GM23248 (cell line): ENCODE measurements around the gene ART5. TPM values are rescaled to one million over a fixed set of nuclear protein-coding genes. Genes with fewer than 3 reads are reported as not detected.
"Not testable (repeated sequence)": the region's sequence is repeated elsewhere in the genome, so short reads cannot be mapped to it uniquely, and the experiment has no call there.

ENCODE experiments used
- DNase-seq: peaks from one replicate; pipeline ENCODE4 v3.0.0-alpha.2; 2015
- H2AFZ ChIP-seq: fragments of 200-600 bp; sonication (generic); 2 replicates; pipeline ENCODE4 v1.6.1; 2016; ENCODE audit warnings: antibody characterized with exemption
- H3F3A ChIP-seq: fragments of 200-600 bp; sonication (generic); 2 replicates; pipeline ENCODE4 v1.6.1; 2016; ENCODE audit warnings: mild to moderate bottlenecking, antibody characterized with exemption, mixed run types; ENCODE audit not compliant: insufficient read depth
- H3K27ac ChIP-seq: fragments of 200-600 bp; sonication (generic); 2 replicates; pipeline ENCODE4 v1.5.1; 2016; ENCODE audit warnings: mild to moderate bottlenecking
- H3K27me3 ChIP-seq: fragments of 200-600 bp; sonication (generic); replicated peaks from 2 replicates; pipeline ENCODE4 v1.6.1; 2016; ENCODE audit warnings: mild to moderate bottlenecking; ENCODE audit not compliant: insufficient read depth
- H3K36me3 ChIP-seq: fragments of 200-600 bp; sonication (generic); 2 replicates; pipeline ENCODE4 v1.6.1; 2016; ENCODE audit warnings: low read depth, mild to moderate bottlenecking
- H3K4me1 ChIP-seq: fragments of 200-600 bp; sonication (generic); 2 replicates; pipeline ENCODE4 v1.6.1; 2016; ENCODE audit warnings: mild to moderate bottlenecking; ENCODE audit not compliant: insufficient read depth
- H3K4me2 ChIP-seq: fragments of 200-600 bp; sonication (generic); one replicate; pipeline ENCODE4 v1.6.1; 2016; ENCODE audit warnings: mild to moderate bottlenecking; ENCODE audit not compliant: unreplicated experiment
- H3K4me3 ChIP-seq: fragments of 200-600 bp; sonication (generic); 2 replicates; pipeline ENCODE4 v1.5.1; 2016; ENCODE audit warnings: mild to moderate bottlenecking
- H3K79me2 ChIP-seq: fragments of 200-600 bp; sonication (generic); 2 replicates; pipeline ENCODE4 v1.6.1; 2016; ENCODE audit warnings: mild to moderate bottlenecking; ENCODE audit not compliant: insufficient read depth
- H3K9ac ChIP-seq: fragments of 200-600 bp; sonication (generic); 2 replicates; pipeline ENCODE4 v1.6.1; 2016; ENCODE audit warnings: mild to moderate bottlenecking
- H3K9me2 ChIP-seq: fragments of 200-600 bp; sonication (generic); 2 replicates; pipeline ENCODE4 v1.6.1; 2016; ENCODE audit warnings: mixed run types, mild to moderate bottlenecking, moderate library complexity; ENCODE audit not compliant: insufficient read depth
- H3K9me3 ChIP-seq: fragments of 200-600 bp; sonication (generic); one replicate; pipeline ENCODE4 v1.6.1; 2017; ENCODE audit warnings: low read depth
- H4K20me1 ChIP-seq: fragments of 200-600 bp; sonication (generic); 2 replicates; pipeline ENCODE4 v1.6.0; 2016; ENCODE audit not compliant: insufficient read depth
- EZH2 ChIP-seq: fragments of 200-600 bp; sonication (generic); IDR thresholded peaks from 2 replicates; pipeline ENCODE4 v1.6.1; 2018; ENCODE audit warnings: antibody characterized with exemption, mild to moderate bottlenecking; ENCODE audit not compliant: insufficient read depth, poor library complexity, severe bottlenecking
- EZH2phosphoT487 ChIP-seq: fragments of 200-600 bp; sonication (generic); IDR thresholded peaks from 2 replicates; pipeline ENCODE4 v1.6.1; 2018; ENCODE audit warnings: antibody characterized with exemption, moderate library complexity, mild to moderate bottlenecking, low read depth; ENCODE audit not compliant: insufficient read depth
- WGBS, 2 experiments: methylation state at CpG; one replicate each; pipeline ENCODE4 v1.1.6; 2015 to 2017; ENCODE audit warnings: low lambda C conversion rate in 2 of 2, low coverage in 1 of 2; ENCODE audit errors: missing lambda C conversion rate in 2 of 2; 5-methylcytosine and 5-hydroxymethylcytosine counted together
- in situ Hi-C: fragments of 300-500 bp; cut with MboI; formaldehyde crosslinking; loops from 2 replicates; pipeline ENCODE4 v1.15.0; 2020
- polyA plus RNA-seq: library from polyadenylated mRNA; unstranded; fragments of >200 nt; fragmentation: Nextera tagmentation; extraction: Ambion mirVana; gene quantifications from 2 replicates; pipeline ENCODE4 v1.2.1, GENCODE V29; 2016
- total RNA-seq: library from RNA; depleted of rRNA; stranded (reverse); fragments of >200 nt; shearing (Covaris generic); gene quantifications from 2 replicates; pipeline ENCODE4 v1.2.3, GENCODE V29; 2014

The ART5 gene
- total and polyA plus RNA-seq, 2 experiments from 2014 or later: 0.23 TPM; not detected in 1

DNA sequence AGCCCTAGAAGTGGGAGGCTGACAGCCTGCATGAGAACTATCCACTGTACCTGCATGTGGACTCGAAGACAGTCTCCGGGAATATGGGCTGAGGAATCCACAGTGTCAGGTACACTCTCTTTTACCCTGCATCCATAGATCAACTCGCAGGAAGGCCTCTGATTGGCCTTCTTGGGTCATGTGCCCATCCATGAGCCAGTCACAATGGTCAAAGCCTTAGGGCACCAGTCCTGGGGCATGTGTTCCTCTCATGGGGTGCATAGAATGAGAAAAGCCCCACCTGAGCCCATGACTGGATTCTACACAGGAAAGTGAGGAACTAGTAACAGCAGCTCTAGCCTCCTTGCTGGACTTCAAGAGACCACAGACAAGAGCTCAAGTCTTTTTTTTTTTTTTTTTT, 13.8 kb upstream of the ART5 start:
- in situ Hi-C loops: no loop called here
- no peaks in the 10 kb centered on the region for H3F3A ChIP-seq
- H3K36me3 ChIP-seq: no peaks in the 10 kb centered on the region
- no peaks in the 10 kb centered on the region for H3K79me2 ChIP-seq
- no peak overlapping the region for H3K9ac ChIP-seq
- H4K20me1 ChIP-seq: no peaks in the 10 kb centered on the region
- no peak overlapping the region for H3K27ac ChIP-seq
- no peak overlapping the region for H2AFZ ChIP-seq
- no peaks in the 10 kb centered on the region for H3K9me3 ChIP-seq
- no peak for DNase-seq
- 70 to 77% methylated on average over 3 of the region's 3 CpGs for WGBS, 2 experiments
- H3K9me2 ChIP-seq: no peaks in the 10 kb centered on the region
- TF ChIP-seq EZH2 (no peak), EZH2phosphoT487 (no peak)
- H3K27me3 ChIP-seq: peaks cover 15% of the 10 kb centered on the region; the same call in 1 of the 2 replicates
- H3K4me3 ChIP-seq: no peak overlapping the region
- no peak overlapping the region for H3K4me2 ChIP-seq
- no peaks in the 10 kb centered on the region for H3K4me1 ChIP-seq

GRCh38 chr11:3652514-3652913, 10.7 kb upstream of the ART5 start:
- H3K9me3 ChIP-seq, DNase-seq, H3K9ac ChIP-seq, H2AFZ ChIP-seq, H3K79me2 ChIP-seq, H3K4me2 ChIP-seq, H4K20me1 ChIP-seq, H3F3A ChIP-seq, H3K9me2 ChIP-seq, H3K27ac ChIP-seq, in situ Hi-C loops, H3K4me1 ChIP-seq, H3K36me3 ChIP-seq, H3K4me3 ChIP-seq: not testable (repeated sequence)
- peaks cover 21% of the 10 kb centered on the region for H3K27me3 ChIP-seq
- 82% methylated on average over 3 of the region's 3 CpGs for WGBS, 2 experiments

DNA sequence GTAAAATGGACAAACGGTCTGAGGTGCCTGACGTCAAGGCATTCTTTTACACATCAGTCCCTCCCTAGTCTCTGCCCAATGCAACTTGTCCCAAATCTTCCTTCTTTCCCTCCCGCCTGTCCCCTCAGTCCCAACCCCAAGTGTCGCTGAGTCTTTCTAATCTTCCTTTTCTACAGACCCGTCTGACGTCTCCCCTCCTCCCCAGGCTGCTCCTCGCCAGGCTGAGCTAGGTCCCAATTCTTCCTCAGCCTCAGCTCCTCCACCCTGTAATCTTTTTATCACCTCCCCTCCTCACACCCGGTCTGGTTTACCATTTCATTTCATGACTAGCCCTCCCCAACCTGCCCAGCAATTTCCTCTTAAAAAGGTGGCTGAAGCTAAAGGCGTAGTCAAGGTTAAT, 7.6 kb upstream of the ART5 start:
- in situ Hi-C loops: not testable (repeated sequence)
- WGBS, 2 experiments: 34 to 40% methylated on average over 9 of the region's 9 CpGs

DNA sequence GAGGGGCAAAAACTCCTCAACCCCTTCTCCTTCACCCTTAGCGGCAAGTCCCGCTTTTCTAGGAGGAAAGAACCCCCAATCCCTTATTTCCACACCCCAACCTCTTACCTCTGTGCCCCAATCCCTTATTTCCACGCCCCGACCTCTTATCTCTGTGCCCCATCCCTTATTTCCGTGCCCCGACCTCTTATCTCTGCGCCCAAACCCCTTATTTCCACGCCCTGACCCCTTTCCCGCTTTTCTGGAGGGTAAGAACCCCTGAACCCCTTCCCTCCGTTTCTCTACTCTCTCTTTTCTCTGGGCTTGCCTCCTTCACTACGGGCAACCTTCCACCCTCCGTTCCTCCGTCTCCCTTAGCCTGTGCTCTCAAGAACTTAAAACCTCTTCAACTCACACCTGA, 7.1 kb upstream of the ART5 start:
- H3K9me3 ChIP-seq, H3K9me2 ChIP-seq, H3F3A ChIP-seq, H2AFZ ChIP-seq, in situ Hi-C loops, H3K4me1 ChIP-seq, H3K4me3 ChIP-seq, H3K79me2 ChIP-seq, DNase-seq, H3K9ac ChIP-seq, H3K4me2 ChIP-seq, H4K20me1 ChIP-seq, H3K36me3 ChIP-seq, H3K27ac ChIP-seq: not testable (repeated sequence)
- WGBS, 2 experiments: 51 to 59% methylated on average over 10 to 13 of the region's 13 CpGs
- H3K27me3 ChIP-seq: peaks cover 15% of the 10 kb centered on the region

More for the DNA sequence above, 7.6 kb upstream of the ART5 start:
- H3K4me3 ChIP-seq, H3K27ac ChIP-seq, H3K4me2 ChIP-seq, H3K36me3 ChIP-seq, H3K9me2 ChIP-seq, H3K79me2 ChIP-seq, H3K9ac ChIP-seq, H3K9me3 ChIP-seq, H2AFZ ChIP-seq, H3K4me1 ChIP-seq, DNase-seq, H4K20me1 ChIP-seq, H3F3A ChIP-seq: not testable (repeated sequence)
- peaks cover 15% of the 10 kb centered on the region for H3K27me3 ChIP-seq

DNA sequence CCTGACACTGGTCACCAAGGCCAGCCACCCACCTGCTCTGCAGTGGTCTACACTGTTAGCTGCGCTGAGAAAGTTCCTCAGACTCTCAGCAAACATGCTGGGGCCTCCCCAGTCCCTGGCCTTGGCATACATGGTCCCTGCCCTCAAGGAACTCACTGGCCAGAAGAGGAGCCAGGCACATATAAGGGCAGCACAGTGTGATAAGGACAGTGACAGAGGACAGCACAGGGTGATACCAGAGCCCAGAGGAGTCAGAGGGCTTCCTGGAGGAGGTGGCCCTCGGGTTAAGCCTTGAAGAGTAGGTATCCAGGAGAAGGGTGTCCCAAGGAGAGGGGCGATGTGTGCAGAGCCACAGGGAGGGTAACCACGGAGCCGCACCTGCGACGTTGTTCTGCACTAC, 3.8 kb upstream of the ART5 start:
- in situ Hi-C loops: no loop called here
- Histone ChIP-seq H3K27me3 (peaks cover 23% of the 10 kb centered on the region), H4K20me1 (no peaks in the 10 kb centered on the region)

More for the DNA sequence above, 3.8 kb upstream of the ART5 start:
- no peak overlapping the region for H3K4me2 ChIP-seq
- no peak overlapping the region for H3K9ac ChIP-seq
- no peak overlapping the region for H3K4me3 ChIP-seq
- H3K9me2 ChIP-seq: no peaks in the 10 kb centered on the region
- H3K9me3 ChIP-seq: no peaks in the 10 kb centered on the region
- no peak for DNase-seq
- H3K27ac ChIP-seq: no peak overlapping the region
- H3K36me3 ChIP-seq: no peaks in the 10 kb centered on the region
- no peaks in the 10 kb centered on the region for H3F3A ChIP-seq
- 74 to 76% methylated on average over 5 to 7 of the region's 7 CpGs for WGBS, 2 experiments
- no peaks in the 10 kb centered on the region for H3K4me1 ChIP-seq
- TF ChIP-seq EZH2phosphoT487: no peak
- TF ChIP-seq EZH2: no peak
- H2AFZ ChIP-seq: no peak overlapping the region
- H3K79me2 ChIP-seq: no peaks in the 10 kb centered on the region
